ENCODE results near the gene CD93. TPM values are rescaled to one million over a fixed set of nuclear protein-coding genes. Genes with fewer than 3 reads are reported as not detected.

CD93 gene
- total RNA-seq, 2 donors from 2014 or later = 0.39 to 0.41 TPM

DNA sequence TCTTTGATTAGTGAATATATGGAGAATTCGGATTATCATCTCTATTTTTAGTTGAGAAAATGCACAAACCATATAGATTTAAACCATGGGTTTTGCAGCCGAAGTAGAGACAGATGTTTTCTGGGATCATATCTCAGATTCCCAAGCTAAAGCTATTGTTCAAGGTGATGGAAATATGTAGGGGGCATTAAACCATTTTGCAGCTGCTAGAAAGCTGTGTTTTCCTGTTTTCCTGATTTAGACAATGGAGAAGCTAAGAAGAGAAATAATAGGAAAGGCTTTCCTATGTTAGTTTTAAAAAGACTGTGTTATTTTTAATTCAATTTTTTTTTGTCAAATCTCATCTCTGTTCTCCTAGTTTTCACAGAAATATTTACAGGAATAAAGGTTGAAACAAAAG lies 6.2 kb downstream of the CD93 start:
- H3K36me3 Mint-ChIP-seq = no peaks in the 10 kb centered on the region
- no peak overlapping the region for H3K27ac Mint-ChIP-seq
- DNase-seq (ENCODE audit: low spot score in 2 of 2) (no peak), ATAC-seq (no peak)
- H3K9me3 Mint-ChIP-seq = no peaks in the 10 kb centered on the region

DNA sequence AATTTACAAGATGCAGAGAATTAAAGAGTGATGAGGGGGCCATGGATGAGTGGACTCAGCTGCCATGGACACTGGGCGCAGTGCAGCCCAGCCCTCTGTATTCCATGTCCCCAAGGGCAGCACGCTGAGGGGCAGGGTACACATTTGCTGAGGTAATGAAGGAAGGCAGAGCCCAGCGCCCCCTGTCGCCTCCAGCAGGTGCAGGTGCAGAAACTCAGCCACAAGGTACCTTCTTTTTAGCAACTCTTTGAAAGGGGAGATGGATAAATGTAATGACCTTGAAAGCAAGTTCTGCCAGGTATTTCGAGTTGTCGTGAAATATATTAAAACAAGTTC lies 7.1 kb downstream of the CD93 start:
- Mint-ChIP-seq H3K9me3 (no peaks in the 10 kb centered on the region), H3K36me3 (no peaks in the 10 kb centered on the region), H3K27ac (no peak overlapping the region)
- DNase-seq (ENCODE audit: low spot score in 2 of 2) (no peak), ATAC-seq (no peak)

DNA sequence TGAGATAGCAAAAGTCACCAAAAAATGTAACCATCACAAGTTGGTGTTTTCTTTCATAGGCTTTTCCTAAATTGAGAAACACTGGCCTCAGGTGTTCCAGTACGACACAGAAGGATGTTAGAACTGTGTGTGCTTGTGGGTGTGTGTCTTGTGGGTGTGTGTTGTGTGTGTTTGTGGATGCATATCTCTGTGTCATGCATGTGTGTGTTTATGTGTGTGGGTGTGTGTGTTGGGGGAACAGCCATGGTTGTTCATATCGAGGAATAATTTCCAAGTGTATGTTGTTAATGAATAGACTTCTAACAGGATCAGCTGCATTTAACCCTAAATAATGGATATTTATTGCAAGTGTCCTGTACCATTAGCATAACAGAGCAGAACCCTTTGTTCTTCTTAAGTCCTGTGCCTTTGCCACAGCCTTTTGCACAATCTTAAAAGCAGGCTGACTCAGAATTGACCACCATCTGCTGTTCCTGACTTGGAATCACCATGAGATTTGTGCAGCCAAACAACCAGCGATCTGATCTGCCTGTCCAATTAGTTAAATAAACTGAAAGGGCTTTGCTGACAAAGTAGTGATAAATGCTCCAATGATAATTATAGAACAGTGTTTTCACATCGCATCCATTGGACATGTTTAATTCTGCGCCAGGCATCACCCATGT lies 7.6 kb downstream of the CD93 start:
- Mint-ChIP-seq H3K36me3 (no peaks in the 10 kb centered on the region), H3K27ac (no peak overlapping the region), H3K9me3 (no peaks in the 10 kb centered on the region)
- ATAC-seq = no peak
- DNase-seq (ENCODE audit: low spot score in 2 of 2) = no peak

DNA sequence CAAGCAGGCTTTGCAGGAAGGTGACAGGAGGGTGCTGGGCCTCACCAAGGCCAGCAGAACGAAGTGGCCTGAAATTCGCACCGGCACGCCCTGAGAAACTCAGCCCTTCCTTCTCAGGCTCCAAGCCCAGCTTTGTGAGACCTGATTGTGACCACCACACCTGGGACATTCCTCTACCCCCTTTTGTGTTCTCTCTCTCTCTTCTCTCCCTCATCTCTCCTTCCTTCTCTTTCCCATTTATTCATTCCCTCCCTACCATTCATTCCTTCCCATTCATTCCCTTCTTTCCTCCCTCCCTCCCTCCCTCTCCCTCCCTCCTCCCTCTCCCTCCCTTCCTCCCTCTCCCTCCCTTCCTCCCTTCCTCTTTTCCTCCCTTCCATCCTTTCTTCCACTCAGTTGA lies 8.8 kb downstream of the CD93 start:
- Mint-ChIP-seq H3K36me3 (no peaks in the 10 kb centered on the region), H3K27ac (no peak overlapping the region), H3K9me3 (no peaks in the 10 kb centered on the region)
- DNase-seq (ENCODE audit: low spot score in 2 of 2) (no peak), ATAC-seq (no peak)

DNA sequence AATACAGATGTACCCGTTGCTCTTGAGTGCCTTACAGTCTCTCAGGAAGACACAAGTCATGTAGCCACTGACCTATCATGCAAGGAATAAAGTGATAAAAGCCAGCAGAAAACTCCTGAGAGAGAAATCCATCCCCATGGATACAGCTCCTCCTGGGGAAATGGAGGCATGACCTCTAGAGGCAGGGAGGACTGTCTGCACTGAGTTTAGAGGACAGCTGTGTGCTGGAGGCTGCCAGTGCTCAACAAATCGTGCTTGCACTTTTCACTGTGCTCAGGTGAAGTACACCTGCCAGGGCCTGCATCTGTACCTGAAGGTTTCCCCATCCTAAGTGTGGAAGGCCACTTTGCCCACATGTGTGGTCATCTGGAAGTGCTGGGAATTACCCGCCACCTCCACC lies 12.1 kb downstream of the CD93 start:
- no peak for ATAC-seq
- Mint-ChIP-seq H3K27ac (no peak overlapping the region), H3K9me3 (no peaks in the 10 kb centered on the region), H3K36me3 (no peaks in the 10 kb centered on the region)
- no peak for DNase-seq (ENCODE audit: low spot score in 2 of 2)

DNA sequence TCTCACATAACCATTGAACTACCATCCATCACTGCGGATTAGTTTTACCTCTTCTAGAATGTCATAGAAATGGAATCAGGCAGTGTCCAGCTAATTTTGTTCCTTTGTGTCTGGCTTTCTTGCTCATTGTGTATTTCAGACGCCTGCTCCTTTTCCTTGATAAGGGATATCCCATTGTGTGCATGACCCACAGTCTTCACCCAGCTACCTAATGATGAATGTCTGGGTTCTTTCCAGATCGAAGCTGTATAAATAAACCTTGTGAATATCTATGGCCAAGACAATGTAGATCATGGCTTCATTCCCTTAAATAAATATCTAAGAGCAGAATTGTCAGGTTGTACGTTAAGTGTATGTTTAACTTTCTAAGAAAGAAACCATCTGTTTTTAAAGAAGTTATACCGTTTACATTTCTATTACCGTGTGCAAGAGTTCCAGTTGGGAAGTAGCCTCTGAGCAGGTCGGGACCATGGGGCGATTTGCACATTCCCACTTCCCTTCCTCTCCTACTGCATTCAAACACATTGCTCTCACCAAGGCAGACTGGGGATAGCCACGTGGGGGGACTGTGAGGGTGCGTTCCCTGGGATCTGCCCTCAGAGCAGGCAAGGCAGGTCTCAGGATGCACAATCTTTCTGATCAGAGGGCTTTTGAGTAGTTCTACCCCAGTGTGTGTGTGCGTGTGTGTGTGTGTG lies 13.1 kb downstream of the CD93 start:
- H3K9me3 Mint-ChIP-seq = no peaks in the 10 kb centered on the region
- DNase-seq (ENCODE audit: low spot score in 2 of 2) (no peak), ATAC-seq (no peak)
- no peaks in the 10 kb centered on the region for H3K36me3 Mint-ChIP-seq
- no peak overlapping the region for H3K27ac Mint-ChIP-seq

DNA sequence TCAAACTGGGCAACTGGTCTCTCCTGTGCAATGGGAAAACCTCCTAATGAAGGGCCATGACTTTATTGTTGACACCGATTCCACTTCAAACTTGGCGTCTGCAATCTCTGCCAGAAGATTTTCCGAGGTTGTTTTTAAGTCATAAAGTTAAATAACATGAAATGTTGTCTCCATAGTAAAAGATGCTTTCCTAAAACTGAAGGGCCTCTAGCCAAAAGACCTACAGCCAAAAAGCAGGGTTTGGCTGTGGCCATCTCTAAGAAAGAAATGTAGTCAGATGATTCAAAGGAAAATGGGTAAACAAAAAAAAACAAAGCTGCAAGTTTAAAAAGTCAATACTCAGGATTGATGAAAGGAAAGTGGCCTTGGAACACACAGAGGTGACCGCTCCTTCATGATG lies 14.1 kb downstream of the CD93 start:
- no peak overlapping the region for H3K27ac Mint-ChIP-seq
- ATAC-seq = no peak
- DNase-seq (ENCODE audit: low spot score in 2 of 2) = no peak
- H3K9me3 Mint-ChIP-seq = no peaks in the 10 kb centered on the region
- no peaks in the 10 kb centered on the region for H3K36me3 Mint-ChIP-seq

DNA sequence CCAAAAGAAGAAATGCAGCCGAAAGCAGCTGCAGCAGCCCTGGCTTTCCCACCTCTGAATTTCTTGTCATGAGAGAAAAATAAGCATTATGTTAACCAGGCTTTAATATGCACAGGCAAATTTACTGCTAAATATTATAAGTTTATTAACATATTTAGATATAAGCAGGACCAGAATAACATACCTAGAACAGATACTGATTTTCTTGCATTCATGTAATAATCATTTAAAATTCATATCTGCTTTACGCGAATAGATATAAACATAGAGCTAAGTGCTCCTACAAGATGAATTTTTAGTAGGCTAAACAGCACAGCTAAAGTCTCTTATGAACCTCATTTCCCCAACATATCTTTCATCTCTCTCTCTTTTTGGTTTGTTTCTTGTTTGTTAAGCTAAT lies 14.7 kb downstream of the CD93 start:
- Mint-ChIP-seq H3K36me3 (no peaks in the 10 kb centered on the region), H3K9me3 (no peaks in the 10 kb centered on the region), H3K27ac (no peak overlapping the region)
- ATAC-seq (no peak), DNase-seq (ENCODE audit: low spot score in 2 of 2) (no peak)

DNA sequence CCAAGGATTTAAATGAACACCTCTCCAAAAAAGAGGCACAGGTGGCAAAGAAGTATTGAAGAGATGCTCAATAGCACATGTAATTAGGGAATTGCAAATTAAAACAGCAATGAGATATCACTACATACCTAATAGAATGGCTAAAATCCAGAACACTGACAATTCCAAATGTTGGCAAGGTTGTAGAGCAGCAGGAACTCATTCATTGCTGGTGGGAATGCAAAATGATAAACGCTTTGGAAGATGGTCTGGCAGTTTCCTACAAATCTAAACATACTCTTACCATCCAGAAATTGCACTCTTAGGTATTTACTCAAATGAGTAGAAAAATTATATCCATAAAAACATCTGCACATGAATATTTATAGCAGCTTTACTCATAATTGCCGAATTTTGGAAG lies 17.0 kb downstream of the CD93 start:
- H3K27ac Mint-ChIP-seq = no peak overlapping the region
- DNase-seq (ENCODE audit: low spot score in 2 of 2) (no peak), ATAC-seq (no peak)
- no peaks in the 10 kb centered on the region for H3K36me3 Mint-ChIP-seq
- H3K9me3 Mint-ChIP-seq = no peaks in the 10 kb centered on the region

DNA sequence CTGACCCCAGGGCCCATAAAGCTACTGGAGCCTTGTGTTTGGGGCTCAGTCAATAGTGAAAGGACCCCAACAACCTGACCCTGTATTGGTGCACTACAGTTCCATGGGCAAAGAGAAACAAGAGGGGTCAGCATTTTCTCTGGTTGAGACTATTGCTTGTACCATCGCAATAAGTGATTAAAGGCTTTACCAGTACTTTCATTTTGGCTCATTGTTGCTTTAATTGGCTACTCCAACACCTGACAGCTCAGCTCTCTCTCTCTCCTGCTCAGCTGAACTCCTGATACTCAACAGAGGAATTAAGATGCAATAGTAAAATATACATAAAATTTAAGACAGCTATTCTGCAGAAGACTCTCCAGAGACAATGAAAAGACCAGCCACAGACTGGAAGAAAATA lies 17.8 kb downstream of the CD93 start:
- H3K27ac Mint-ChIP-seq = no peak overlapping the region
- no peaks in the 10 kb centered on the region for H3K36me3 Mint-ChIP-seq
- no peak for DNase-seq (ENCODE audit: low spot score in 2 of 2)
- no peak for ATAC-seq
- H3K9me3 Mint-ChIP-seq = no peaks in the 10 kb centered on the region

DNA sequence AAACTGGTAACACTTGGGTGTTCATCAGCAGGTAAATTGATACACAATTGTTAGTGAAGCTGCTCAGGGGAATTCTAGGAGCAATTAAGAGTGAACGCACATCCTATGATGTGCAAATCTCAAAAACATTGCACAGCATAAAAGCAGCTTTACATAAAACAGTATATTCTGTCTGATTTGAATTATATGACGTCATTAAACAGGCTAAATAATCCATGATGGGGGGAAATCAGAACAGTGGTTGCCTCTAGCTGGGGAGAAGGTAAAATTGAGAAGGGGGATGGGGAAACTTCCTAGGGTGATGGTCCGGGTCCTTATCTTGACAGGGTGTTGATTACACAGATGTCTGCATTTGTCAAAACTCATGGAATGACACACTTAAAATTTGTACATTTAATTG lies 19.4 kb downstream of the CD93 start:
- Mint-ChIP-seq H3K9me3 (no peaks in the 10 kb centered on the region), H3K27ac (no peak overlapping the region), H3K36me3 (no peaks in the 10 kb centered on the region)
- no peak for DNase-seq (ENCODE audit: low spot score in 2 of 2)
- no peak for ATAC-seq

DNA sequence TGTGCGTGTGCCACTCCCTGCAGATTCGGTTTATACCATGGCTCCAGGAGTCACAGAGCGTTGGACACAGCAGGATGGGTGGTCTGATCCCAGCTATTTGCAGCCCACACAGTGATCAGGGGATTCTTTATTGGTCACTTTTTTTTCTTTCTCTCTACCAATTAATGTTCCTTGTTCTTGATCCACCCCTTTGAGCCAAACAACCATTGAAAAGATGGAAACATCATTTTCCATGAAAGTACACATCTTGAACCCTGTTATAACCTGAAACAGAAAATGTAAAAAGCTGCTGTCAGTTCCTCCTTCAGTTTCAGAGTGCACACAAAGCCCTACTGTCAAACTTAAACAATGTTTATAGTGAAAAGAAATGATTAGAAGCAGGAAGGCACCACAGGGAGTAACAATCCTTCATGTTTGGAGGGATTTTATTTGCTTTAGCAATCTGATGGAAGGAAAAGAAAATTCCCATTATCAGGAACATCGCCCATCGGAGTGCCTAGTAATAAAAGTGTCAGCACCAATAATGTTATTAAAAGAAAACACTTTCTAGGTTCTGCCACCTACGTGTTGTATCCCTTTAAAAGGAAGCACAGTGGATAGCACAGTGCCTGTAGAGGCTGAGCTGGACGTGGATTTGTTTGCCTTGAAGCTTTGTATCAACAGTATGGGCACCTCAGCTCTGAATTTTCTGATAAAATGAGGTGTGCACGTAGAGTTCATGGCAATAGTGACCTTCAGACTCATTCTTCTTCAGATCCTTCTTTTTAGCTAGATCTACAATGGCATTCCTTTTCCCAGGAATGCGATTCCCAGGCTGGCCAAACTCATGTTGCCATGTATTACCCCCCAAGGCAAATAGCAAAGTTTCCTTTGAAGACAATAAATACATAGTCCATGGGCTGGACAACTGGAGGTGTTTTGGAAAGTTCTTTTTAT lies 20.6 kb downstream of the CD93 start:
- DNase-seq (ENCODE audit: low spot score in 2 of 2) = no peak

DNA sequence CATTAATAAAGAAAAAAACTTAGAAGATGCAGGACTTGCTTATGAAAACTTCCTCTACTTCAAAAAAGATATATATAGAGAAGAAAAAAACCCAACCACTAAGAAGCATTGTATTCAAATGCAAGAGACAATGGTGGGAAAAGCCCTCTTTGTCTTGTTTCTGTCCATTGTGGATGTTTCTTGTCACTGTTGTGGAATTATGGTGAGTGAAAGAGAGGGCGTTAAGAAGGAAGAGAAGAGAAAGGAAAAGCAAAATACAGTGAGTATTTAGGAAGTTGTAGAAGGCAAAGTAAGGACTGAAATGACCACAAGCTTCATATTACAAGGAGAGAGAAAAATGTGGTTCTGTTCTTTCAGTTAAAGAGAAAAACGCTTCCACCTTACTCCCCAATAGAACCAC lies 22.5 kb downstream of the CD93 start:
- H3K27ac Mint-ChIP-seq = no peak overlapping the region
- no peak for ATAC-seq
- no peak for DNase-seq (ENCODE audit: low spot score in 2 of 2)
- H3K9me3 Mint-ChIP-seq = no peaks in the 10 kb centered on the region
- H3K36me3 Mint-ChIP-seq = no peaks in the 10 kb centered on the region

More for the DNA sequence above, 20.6 kb downstream of the CD93 start:
- Mint-ChIP-seq H3K27ac (no peak overlapping the region), H3K9me3 (no peaks in the 10 kb centered on the region), H3K36me3 (no peaks in the 10 kb centered on the region)
- ATAC-seq = no peak

DNA sequence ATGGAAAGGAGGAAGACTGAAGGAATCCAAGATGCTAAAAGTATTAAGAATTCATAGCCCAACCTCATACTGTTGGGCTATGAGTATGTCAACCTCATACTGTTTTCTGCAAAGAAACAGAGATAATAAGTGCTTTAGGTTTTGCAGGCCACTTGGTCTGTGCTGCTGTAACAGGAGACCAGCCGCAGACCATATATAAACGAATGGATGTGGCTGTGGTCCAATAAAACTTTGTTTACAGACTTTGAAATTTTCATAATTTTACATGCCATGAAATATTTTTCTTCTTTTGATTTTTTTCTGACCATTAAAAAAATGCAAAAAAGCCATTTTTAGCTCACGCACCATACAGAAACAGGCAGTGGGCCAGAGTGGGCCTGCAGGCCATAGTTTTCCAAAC lies 23.0 kb downstream of the CD93 start:
- Mint-ChIP-seq H3K9me3 (no peaks in the 10 kb centered on the region), H3K27ac (no peak overlapping the region), H3K36me3 (no peaks in the 10 kb centered on the region)
- DNase-seq (ENCODE audit: low spot score in 2 of 2) (no peak), ATAC-seq (no peak)

DNA sequence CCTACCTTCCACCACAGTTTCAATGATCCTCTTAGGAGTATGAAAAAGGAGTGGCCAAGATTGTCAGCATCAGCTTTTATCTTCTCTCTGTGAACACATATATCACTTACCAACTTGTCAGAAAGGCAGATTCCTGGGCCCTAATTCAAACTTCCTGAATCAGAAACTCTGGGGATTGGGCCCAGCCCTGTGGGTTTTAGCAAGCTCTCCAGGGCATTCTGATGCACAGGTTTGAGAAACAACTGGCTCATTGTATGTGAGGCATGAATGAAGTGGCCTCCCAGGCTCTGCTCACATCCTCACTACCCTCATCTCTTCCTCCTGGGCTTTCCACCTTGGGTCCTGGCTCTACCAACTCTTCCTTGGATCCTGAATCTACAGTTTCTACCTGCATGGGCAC lies 23.5 kb downstream of the CD93 start:
- Mint-ChIP-seq H3K27ac (no peak overlapping the region), H3K9me3 (no peaks in the 10 kb centered on the region)
- ATAC-seq = no peak

DNA sequence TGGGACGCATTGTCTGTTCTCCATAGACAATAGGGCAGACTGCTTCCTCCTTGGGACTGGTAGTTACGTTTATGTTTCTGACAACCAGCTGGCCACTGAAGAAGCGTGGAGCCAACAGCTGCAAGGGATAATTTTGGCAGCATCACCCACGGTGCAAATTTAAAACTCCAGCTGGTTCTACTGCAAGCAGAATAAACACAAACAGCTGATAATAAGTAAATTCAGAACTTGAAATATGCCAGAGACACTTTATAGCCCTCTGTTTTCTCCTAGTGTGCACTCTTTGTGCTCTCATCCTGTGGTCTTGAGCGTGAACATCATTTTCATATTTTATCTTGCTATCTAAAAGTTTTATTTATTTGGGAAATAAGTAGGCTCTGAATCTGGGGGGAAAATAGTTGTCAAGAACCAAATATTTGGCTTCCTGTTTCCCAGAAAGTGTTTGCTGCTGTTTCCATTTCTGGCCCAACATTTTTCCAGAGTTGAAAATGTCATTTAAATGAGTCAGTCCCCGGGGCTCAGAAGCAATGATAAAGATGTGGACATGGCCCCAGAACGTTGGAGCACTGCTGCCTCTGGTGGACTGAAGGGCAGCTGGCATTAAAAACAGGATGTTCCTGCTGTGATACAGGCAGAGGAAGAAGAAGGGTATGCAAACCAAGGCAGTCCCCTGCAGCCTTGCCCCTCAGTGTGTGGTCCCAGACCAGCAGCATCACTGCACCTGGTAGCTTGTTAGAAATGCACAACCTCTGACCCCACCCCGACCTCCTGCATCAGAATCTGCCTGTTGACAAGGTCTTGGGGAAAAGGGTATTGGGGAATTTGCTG lies 24.2 kb downstream of the CD93 start:
- DNase-seq (ENCODE audit: low spot score in 2 of 2) (no peak), ATAC-seq (no peak)
- Mint-ChIP-seq H3K36me3 (no peaks in the 10 kb centered on the region), H3K27ac (no peak overlapping the region), H3K9me3 (no peaks in the 10 kb centered on the region)

More for the DNA sequence above, 23.5 kb downstream of the CD93 start:
- no peak for DNase-seq (ENCODE audit: low spot score in 2 of 2)
- H3K36me3 Mint-ChIP-seq = no peaks in the 10 kb centered on the region

DNA sequence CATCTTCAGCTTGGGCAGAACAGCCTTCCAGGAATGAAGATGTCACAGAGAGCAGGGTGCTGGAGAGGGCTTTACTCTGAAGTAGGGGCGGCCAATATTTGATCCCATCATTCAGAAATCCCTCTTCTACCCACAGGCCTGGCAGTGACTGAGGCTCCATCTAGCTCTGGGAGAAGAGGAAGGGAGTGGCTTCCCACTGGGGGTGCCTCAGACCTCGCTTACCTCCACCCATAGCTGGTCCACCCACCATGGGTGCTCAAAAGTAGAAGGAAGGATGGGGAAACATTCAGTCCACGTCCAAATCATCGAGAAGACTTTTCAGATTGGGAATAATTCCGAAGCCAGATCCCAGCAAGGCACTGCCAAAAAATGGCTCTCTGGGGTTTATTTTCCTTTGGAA lies 24.9 kb downstream of the CD93 start:
- Mint-ChIP-seq H3K27ac (no peak overlapping the region), H3K9me3 (peaks cover 0 to 4% of the 10 kb centered on the region in 2 donors), H3K36me3 (no peaks in the 10 kb centered on the region)
- DNase-seq (ENCODE audit: low spot score in 2 of 2) (no peak), ATAC-seq (no peak)

Data from activated naive CD4-positive, alpha-beta T cell treated with anti-CD3 and anti-CD28 coated beads, Interleukin-2, amount 50 U/mL, for 72 hours (primary cell).